Loucy (cell line): ENCODE results near the gene LAMB1.

Experiments used
- EZH2phosphoT487 ChIP-seq: fragments of 200-600 bp; IDR thresholded peaks from 2 replicates; pipeline ENCODE4 v1.6.1; 2018; ENCODE audit warnings: antibody characterized with exemption, mild to moderate bottlenecking, moderate library complexity, borderline replicate concordance
- TF ChIP-seq, protein P1 (sequence below): fragments of 200-600 bp; sonication (generic); conservative IDR thresholded peaks from 2 replicates; pipeline ENCODE4 v1.5.1; 2014; ENCODE audit warnings: mild to moderate bottlenecking, antibody characterized with exemption, low read length

DNA sequence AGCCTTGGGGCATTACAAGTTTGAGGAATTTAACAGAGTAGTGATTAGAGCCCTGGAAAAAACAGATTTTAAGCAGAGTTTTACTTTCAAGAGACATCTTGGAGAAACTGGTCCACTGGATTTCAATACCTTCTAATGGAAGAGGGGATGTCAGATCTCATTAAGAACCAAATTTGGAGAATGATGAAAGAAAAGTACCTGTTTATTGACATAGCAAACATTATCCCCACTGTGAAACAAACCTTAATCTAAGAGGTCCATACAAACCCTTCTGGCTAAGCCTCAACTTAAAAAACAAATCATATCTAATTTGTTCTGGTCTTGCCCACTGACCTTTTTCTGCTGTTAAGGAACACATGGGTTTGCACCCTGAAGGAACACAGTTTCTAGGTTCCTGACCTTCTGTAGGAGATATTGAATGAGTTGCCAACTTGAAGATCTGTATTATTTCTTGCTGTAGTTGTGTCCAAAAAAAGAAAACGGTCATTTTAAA is 53.5 kb downstream of the LAMB1 start:
- TF ChIP-seq, protein P1, sequence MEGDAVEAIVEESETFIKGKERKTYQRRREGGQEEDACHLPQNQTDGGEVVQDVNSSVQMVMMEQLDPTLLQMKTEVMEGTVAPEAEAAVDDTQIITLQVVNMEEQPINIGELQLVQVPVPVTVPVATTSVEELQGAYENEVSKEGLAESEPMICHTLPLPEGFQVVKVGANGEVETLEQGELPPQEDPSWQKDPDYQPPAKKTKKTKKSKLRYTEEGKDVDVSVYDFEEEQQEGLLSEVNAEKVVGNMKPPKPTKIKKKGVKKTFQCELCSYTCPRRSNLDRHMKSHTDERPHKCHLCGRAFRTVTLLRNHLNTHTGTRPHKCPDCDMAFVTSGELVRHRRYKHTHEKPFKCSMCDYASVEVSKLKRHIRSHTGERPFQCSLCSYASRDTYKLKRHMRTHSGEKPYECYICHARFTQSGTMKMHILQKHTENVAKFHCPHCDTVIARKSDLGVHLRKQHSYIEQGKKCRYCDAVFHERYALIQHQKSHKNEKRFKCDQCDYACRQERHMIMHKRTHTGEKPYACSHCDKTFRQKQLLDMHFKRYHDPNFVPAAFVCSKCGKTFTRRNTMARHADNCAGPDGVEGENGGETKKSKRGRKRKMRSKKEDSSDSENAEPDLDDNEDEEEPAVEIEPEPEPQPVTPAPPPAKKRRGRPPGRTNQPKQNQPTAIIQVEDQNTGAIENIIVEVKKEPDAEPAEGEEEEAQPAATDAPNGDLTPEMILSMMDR, result no peak
- no peak for TF ChIP-seq EZH2phosphoT487
